SK-N-SH treated with all-trans-retinoic acid at 6 μM for 48 hours (cell line): Measurements from ENCODE around the gene SVOPL.

Source experiments
- CREB5 ChIP-seq: fragments of 250-450 bp; sonication (Bioruptor Pico); IDR thresholded peaks from 2 replicates; pipeline ENCODE4 v1.5.1; 2020; ENCODE audit warnings: low read depth, mild to moderate bottlenecking, moderate library complexity
- ESRRG ChIP-seq: fragments of 250-450 bp; sonication (Bioruptor Pico); IDR thresholded peaks from 2 replicates; pipeline ENCODE4 v1.6.1; 2021; ENCODE audit warnings: mild to moderate bottlenecking
- GLIS3 ChIP-seq: fragments of 250-450 bp; sonication (Bioruptor Pico); IDR thresholded peaks from 2 replicates; pipeline ENCODE4 v1.5.0; 2020; ENCODE audit warnings: mild to moderate bottlenecking, moderate library complexity
- SNAI2 ChIP-seq: fragments of 250-450 bp; sonication (Bioruptor Pico); IDR thresholded peaks from 2 replicates; pipeline ENCODE4 v1.5.0; 2020; ENCODE audit warnings: mild to moderate bottlenecking, moderate library complexity
- ZC3H10 ChIP-seq: fragments of 250-450 bp; sonication (Bioruptor Pico); IDR thresholded peaks from 2 replicates; pipeline ENCODE4 v1.5.1; 2021; ENCODE audit warnings: mild to moderate bottlenecking, moderate library complexity
- ZFP3 ChIP-seq: fragments of 250-450 bp; sonication (Bioruptor Pico); IDR thresholded peaks from 2 replicates; pipeline ENCODE4 v1.5.0; 2020; ENCODE audit warnings: mild to moderate bottlenecking, moderate library complexity
- TF ChIP-seq, protein P1 (sequence below): fragments of 250-450 bp; sonication (Bioruptor Pico); IDR thresholded peaks from 2 replicates; pipeline ENCODE4 v1.8.0; 2020; ENCODE audit warnings: mild to moderate bottlenecking, moderate library complexity, borderline replicate concordance

GRCh38 chr7:138618506-138618905 lies 82.7 kb downstream of the SVOPL start:
- TF ChIP-seq, protein P1, sequence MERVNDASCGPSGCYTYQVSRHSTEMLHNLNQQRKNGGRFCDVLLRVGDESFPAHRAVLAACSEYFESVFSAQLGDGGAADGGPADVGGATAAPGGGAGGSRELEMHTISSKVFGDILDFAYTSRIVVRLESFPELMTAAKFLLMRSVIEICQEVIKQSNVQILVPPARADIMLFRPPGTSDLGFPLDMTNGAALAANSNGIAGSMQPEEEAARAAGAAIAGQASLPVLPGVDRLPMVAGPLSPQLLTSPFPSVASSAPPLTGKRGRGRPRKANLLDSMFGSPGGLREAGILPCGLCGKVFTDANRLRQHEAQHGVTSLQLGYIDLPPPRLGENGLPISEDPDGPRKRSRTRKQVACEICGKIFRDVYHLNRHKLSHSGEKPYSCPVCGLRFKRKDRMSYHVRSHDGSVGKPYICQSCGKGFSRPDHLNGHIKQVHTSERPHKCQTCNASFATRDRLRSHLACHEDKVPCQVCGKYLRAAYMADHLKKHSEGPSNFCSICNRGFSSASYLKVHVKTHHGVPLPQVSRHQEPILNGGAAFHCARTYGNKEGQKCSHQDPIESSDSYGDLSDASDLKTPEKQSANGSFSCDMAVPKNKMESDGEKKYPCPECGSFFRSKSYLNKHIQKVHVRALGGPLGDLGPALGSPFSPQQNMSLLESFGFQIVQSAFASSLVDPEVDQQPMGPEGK (CRISPR knock-in tag): no peak
- TF ChIP-seq ESRRG (no peak), ZFP3 (CRISPR knock-in tag) (no peak), GLIS3 (CRISPR knock-in tag) (no peak), CREB5 (CRISPR knock-in tag) (no peak), ZC3H10 (CRISPR knock-in tag) (no peak), SNAI2 (no peak)
